Colonic mucosa (tissue), 4 donors: ENCODE data around the gene TTLL1. TPM values are rescaled to one million over a fixed set of nuclear protein-coding genes. Genes with fewer than 3 reads are reported as not detected.
A peak's percentile ranks its signal among the peaks of the same experiment; 100 is the strongest.

ENCODE experiments used
- DNase-seq: peaks from one replicate; pipeline ENCODE4 v3.0.0-alpha.2; 2020
- H3K27ac ChIP-seq: fragments of 200-600 bp; one replicate; pipeline ENCODE4 v1.8.0; 2021
- H3K27me3 ChIP-seq: fragments of 200-600 bp; one replicate; pipeline ENCODE4 v1.8.0; 2021
- H3K36me3 ChIP-seq: fragments of 200-600 bp; one replicate; pipeline ENCODE4 v1.8.0; 2021
- H3K4me1 ChIP-seq: fragments of 200-600 bp; one replicate; pipeline ENCODE4 v1.8.0; 2021; ENCODE audit warnings: mild to moderate bottlenecking
- H3K4me3 ChIP-seq: fragments of 200-600 bp; one replicate; pipeline ENCODE4 v1.8.0; 2021
- H3K9ac ChIP-seq, 2 donors: one replicate each; pipeline ENCODE4 v1.7.0; 2013; ENCODE audit warnings: control low read depth in 2 of 2, low read depth in 2 of 2, low read length in 2 of 2
- H3K9me3 ChIP-seq: fragments of 200-600 bp; one replicate; pipeline ENCODE4 v1.8.0; 2021
- intact Hi-C: fragments of 100-400 bp; cut with DNase I; formaldehyde crosslinking; loops from one replicate; pipeline ENCODE4 v1.14.1; 2022
- total RNA-seq, 2 donors: library from RNA; stranded (reverse); fragmentation: NEBNext Ultra II Directional in 1 of 2; extraction: Animal tissue kit (Norgen Biotek cat#: 25700) in 1 of 2; gene quantifications; one replicate each; pipeline ENCODE4 v1.2.1, GENCODE V29; 2021
- TF ChIP-seq, protein P1 (sequence below): fragments of 200-600 bp; IDR thresholded peaks from one replicate; pipeline ENCODE4 v1.8.0; 2022; ENCODE audit warnings: antibody characterized with exemption, mild to moderate bottlenecking
- donor health status: healthy.
- donor health status: DM: no; HTN: no; CAD: no.
- donor health status: DM: no; HTN: no; CAD: no.

Gene TTLL1
- total RNA-seq, 2 donors from 2014 or later = 1.9 to 3.3 TPM

DNA sequence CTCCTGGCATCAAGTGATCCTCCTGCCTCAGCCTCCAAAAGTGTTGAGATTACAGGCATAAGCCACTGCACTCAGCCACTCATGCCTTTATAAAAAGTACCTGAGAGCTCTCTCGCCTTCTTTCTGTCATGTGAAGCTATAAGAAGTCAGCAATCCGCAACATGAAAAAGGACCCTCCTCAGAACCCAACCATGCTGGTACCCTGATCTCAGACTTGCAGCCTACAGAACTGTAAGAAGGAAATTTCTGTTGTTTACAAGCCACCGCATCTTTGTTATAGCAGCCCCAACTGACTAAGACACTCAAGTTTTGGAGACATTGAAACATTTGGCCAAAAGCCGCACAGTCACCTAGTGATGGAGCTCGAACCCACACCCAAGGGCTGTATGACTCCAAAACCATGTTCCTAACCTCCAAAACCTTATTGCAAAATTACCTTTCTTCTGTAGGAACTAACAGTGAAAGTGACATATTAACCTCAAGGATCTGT lies 83.1 kb downstream of the TTLL1 start:
- H3K27ac ChIP-seq = no peak overlapping the region
- H3K9ac ChIP-seq = no peak overlapping the region
- no peak overlapping the region for H3K4me3 ChIP-seq
- H3K4me1 ChIP-seq = peaks cover 37% of the 10 kb centered on the region
- TF ChIP-seq, protein P1, sequence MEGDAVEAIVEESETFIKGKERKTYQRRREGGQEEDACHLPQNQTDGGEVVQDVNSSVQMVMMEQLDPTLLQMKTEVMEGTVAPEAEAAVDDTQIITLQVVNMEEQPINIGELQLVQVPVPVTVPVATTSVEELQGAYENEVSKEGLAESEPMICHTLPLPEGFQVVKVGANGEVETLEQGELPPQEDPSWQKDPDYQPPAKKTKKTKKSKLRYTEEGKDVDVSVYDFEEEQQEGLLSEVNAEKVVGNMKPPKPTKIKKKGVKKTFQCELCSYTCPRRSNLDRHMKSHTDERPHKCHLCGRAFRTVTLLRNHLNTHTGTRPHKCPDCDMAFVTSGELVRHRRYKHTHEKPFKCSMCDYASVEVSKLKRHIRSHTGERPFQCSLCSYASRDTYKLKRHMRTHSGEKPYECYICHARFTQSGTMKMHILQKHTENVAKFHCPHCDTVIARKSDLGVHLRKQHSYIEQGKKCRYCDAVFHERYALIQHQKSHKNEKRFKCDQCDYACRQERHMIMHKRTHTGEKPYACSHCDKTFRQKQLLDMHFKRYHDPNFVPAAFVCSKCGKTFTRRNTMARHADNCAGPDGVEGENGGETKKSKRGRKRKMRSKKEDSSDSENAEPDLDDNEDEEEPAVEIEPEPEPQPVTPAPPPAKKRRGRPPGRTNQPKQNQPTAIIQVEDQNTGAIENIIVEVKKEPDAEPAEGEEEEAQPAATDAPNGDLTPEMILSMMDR = no peak
- DNase-seq = no peak
- no peaks in the 10 kb centered on the region for H3K9me3 ChIP-seq
- no peaks in the 10 kb centered on the region for H3K36me3 ChIP-seq
- intact Hi-C loops = no loop called here
- no peaks in the 10 kb centered on the region for H3K27me3 ChIP-seq

DNA sequence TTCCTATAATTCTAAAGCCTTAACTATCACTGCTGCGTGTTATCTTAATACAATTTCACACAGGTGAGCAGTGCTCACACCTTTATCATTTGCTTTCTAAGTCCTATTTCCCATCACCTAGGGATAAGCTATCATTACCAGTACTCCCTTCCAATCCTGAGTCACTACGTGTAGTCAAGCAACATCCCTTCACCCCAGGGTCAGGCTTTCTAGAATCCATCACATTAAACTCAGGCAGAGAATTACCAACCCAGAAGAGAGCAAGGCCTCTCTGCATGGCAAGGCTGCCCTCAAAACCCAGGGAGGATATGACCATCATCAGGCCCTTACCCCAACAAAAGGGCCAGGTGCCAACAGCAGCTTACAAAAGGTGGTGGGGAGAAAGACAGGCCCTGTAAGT lies 84.1 kb downstream of the TTLL1 start:
- TF ChIP-seq, protein P1 = no peak
- peak overlapping the region in 1 of 2 donors; percentile 32 for H3K9ac ChIP-seq
- H3K9me3 ChIP-seq = no peaks in the 10 kb centered on the region
- peaks cover 40% of the 10 kb centered on the region for H3K4me1 ChIP-seq
- H3K27me3 ChIP-seq = no peaks in the 10 kb centered on the region
- intact Hi-C loops = no loop called here
- no peak for DNase-seq
- H3K27ac ChIP-seq = no peak overlapping the region
- no peaks in the 10 kb centered on the region for H3K36me3 ChIP-seq
- no peak overlapping the region for H3K4me3 ChIP-seq

DNA sequence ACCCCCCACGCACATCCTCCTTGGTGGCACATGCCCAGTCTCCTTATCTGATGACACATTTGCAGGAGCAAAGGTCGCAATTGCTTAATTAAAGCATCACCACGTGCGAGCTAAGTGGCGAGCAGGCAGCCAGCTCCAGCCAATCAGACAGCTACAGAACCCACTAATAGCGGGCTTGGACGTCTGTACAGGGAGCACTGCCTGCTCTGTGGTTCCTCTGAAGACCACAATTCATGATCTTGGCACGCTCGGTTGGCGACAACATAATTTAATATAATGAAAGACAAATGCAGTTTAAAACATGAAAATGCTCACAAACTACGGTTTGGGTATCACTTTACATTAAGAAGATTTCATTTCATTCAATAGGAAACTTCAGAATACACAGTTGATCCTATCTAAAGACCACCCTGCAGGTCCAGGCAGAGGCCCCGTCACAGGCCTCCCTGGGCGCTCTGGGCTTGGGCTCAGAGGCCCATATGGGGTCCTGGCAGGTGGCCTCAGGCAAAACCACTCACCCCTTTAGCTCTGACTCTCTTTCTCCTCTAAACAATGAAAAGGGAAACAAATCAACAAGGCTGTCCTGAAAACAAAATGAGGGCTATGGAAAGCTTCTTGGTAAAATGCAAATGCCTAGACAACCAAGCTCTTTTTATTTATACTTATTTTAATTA lies 84.7 kb downstream of the TTLL1 start:
- intact Hi-C loops = no loop called here
- H3K9me3 ChIP-seq = no peaks in the 10 kb centered on the region
- DNase-seq = peak; percentile 67
- H3K36me3 ChIP-seq = no peaks in the 10 kb centered on the region
- no peaks in the 10 kb centered on the region for H3K27me3 ChIP-seq
- H3K4me1 ChIP-seq = peaks cover 40% of the 10 kb centered on the region
- H3K27ac ChIP-seq = peak overlapping the region; percentile 54
- H3K4me3 ChIP-seq = no peak overlapping the region
- TF ChIP-seq, protein P1 = no peak
- H3K9ac ChIP-seq = peak overlapping the region in 1 of 2 donors; percentile 66

DNA sequence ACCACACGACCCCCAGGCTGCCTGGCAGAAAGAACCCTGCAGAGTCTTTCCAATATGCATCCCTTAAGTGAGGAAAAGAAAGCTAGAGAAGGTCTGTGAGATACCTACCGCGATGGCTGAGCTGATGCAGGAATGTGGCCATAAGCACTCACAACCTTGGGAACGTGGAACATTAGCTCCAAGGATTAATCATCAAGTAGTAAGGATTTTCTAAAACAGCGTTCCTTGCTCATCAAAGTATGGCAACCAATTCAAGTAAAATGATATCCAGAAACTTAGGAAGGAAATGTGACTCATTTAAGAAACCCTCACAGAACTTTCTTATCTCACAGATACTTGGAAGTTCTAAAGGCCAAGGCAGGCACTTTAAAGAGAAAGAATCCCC lies 87.0 kb downstream of the TTLL1 start:
- DNase-seq = no peak
- TF ChIP-seq, protein P1 = no peak
- H3K27ac ChIP-seq = no peak overlapping the region

DNA sequence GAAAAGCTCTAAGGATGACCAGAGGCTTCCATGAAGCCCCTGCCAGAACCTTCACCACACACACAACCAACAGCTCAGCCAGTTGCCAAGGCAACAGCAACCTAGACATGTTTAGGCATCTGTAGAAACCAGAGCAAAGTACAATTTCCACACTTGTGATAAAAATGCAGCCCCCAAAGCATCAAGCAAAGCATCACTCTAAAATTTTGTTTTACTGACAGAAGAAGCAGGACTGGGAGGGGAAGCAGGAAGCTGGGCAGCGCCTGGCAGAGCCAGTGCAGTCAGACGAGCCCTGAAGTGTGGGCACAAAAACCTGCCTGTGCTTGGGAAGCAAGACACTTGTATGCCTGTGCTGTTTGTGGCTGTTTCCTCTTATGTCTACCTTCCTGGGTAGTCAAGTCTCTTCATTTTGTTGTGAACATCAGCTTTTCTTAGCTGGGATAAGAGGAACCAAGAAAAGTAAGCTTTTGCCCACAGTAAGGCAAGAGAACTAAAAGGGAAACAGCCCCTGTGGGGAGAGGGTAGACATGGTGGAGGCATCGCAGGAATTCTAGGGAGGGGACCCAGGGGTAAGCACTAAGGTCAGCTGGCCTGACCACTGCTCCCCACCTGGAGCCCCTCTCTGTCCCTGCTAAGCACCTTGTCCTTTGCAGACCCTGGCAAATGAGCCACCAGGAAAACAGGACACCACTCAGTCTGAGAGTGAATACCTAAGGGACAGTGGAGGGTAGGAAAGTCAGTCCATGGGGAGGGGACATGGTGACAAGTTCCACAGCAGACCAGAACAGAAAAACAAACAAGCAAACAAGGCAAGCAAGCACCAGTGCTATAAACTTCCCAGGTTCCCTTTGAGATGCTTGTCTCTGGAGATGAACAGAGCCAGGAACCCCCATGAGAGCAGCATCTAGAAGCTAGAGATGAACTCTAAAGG lies 87.7 kb downstream of the TTLL1 start:
- H3K36me3 ChIP-seq = no peaks in the 10 kb centered on the region
- no peak overlapping the region for H3K27ac ChIP-seq
- no peaks in the 10 kb centered on the region for H3K9me3 ChIP-seq
- peak overlapping the region in 1 of 2 donors; percentile 52 for H3K9ac ChIP-seq
- no peak for DNase-seq
- no peak overlapping the region for H3K4me3 ChIP-seq
- TF ChIP-seq, protein P1 = no peak
- H3K27me3 ChIP-seq = no peaks in the 10 kb centered on the region
- intact Hi-C loops = no loop called here
- H3K4me1 ChIP-seq = peaks cover 38% of the 10 kb centered on the region

More for the DNA sequence above, 87.0 kb downstream of the TTLL1 start:
- Histone ChIP-seq H3K4me3 (no peak overlapping the region), H3K9ac (peak overlapping the region in 1 of 2 donors; percentile 52), H3K9me3 (no peaks in the 10 kb centered on the region), H3K36me3 (no peaks in the 10 kb centered on the region), H3K27me3 (no peaks in the 10 kb centered on the region), H3K4me1 (peaks cover 34% of the 10 kb centered on the region)
- intact Hi-C loops = no loop called here
